Measurements from ENCODE around the gene RNF5. TPM values are rescaled to one million over a fixed set of nuclear protein-coding genes. Genes with fewer than 3 reads are reported as not detected.

The RNF5 gene
- polyA plus RNA-seq, 4 donors = 106 to 232 (median 162) TPM

- no peaks in the 10 kb centered on the region for H3K9me3 ChIP-seq (ENCODE audit: control insufficient read depth in 2 of 2, insufficient read depth in 1 of 2, low read depth in 1 of 2, low read length in 1 of 2)
- H3K27ac ChIP-seq (ENCODE audit: low read depth in 1 of 3, low read length in 2 of 3) = peak within 1 kb of the TSS in 1 of 3 donors; percentile 39
- FAIRE-seq (no peak), DNase-seq (no peak)
- no peak within 1 kb of the TSS for H3K4me3 ChIP-seq (ENCODE audit: low read depth in 1 of 3, low read length in 3 of 3)
- WGBS, 3 donors = 54 to 72% (median 69%) methylated on average over 20 of the region's 20 CpGs
- no peaks in the 10 kb centered on the region for H3K4me1 ChIP-seq (ENCODE audit: control insufficient read depth in 3 of 3, insufficient read depth in 2 of 3, low read depth in 1 of 3, low read length in 2 of 3)
- peaks cover 0 to 1% (median 0%) of the 10 kb centered on the region in 3 donors for H3K27me3 ChIP-seq (ENCODE audit: control insufficient read depth in 3 of 3, insufficient read depth in 3 of 3, low read length in 3 of 3)
- H3K36me3 ChIP-seq (ENCODE audit: control insufficient read depth in 3 of 3, insufficient read depth in 2 of 3, low read depth in 1 of 3, low read length in 3 of 3) = no peaks in the 10 kb centered on the region
Observed at GRCh38 chr6:32223258-32224235, 45.3 kb downstream of the RNF5 start, which contains the start of gene NOTCH4. TSS of gene NOTCH4 (minus strand) at chr6:32224067. CDS start at chr6:32223928, 139 bp downstream.

DNA sequence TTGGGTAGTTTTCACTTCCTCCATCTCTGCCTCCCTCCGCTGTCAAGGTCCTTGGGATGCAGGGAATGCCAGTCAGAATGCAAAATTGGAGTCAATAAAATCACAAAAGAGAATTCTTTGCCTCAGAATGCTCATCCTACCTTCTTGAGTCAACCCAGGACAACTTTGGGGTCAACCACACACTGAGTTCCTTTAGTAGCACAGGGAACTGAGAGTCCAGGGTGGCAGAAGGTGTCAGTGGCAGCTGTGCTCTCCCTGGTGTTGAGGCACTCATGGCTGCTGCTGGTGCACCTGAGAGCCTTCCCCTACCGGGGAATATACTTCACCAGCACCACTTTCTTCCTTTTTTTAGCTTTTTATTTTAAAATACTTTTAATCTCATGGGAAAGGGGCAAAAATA, 46.5 kb downstream of the RNF5 start:
- Histone ChIP-seq H3K36me3 (ENCODE audit: control insufficient read depth in 3 of 3, insufficient read depth in 2 of 3, low read depth in 1 of 3, low read length in 3 of 3) (no peaks in the 10 kb centered on the region), H3K4me3 (ENCODE audit: low read depth in 1 of 3, low read length in 3 of 3) (no peak overlapping the region), H3K27me3 (ENCODE audit: control insufficient read depth in 3 of 3, insufficient read depth in 3 of 3, low read length in 3 of 3) (no peaks in the 10 kb centered on the region), H3K9me3 (ENCODE audit: control insufficient read depth in 2 of 2, insufficient read depth in 1 of 2, low read depth in 1 of 2, low read length in 1 of 2) (no peaks in the 10 kb centered on the region), H3K27ac (ENCODE audit: low read depth in 1 of 3, low read length in 2 of 3) (no peak overlapping the region), H3K4me1 (ENCODE audit: control insufficient read depth in 3 of 3, insufficient read depth in 2 of 3, low read depth in 1 of 3, low read length in 2 of 3) (no peaks in the 10 kb centered on the region)
- WGBS, 3 donors = 73 to 85% (median 75%) methylated on average over 2 of the region's 2 CpGs
- FAIRE-seq (no peak), DNase-seq (no peak)

DNA sequence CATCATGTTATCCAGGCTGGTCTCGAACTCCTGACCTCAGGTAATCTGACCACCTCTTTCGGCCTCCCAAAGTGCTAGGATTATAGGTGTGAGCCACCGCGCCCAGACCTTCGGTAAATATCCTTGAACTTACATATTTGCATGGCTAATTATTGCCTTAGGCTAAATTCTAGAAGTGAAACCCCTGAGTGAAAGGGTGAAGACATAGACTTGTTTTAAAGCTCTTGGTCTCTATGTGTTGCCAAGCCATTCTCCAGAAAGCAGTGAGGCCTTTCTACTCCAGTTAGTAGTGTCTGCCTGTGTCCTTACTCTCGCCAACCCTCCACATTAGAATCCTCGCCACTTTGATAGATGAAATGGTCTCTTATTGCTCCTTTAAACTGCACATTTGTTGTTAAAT, 48.2 kb downstream of the RNF5 start:
- FAIRE-seq = no peak
- Histone ChIP-seq H3K27ac (ENCODE audit: low read depth in 1 of 3, low read length in 2 of 3) (no peak overlapping the region), H3K27me3 (ENCODE audit: control insufficient read depth in 3 of 3, insufficient read depth in 3 of 3, low read length in 3 of 3) (no peaks in the 10 kb centered on the region), H3K36me3 (ENCODE audit: control insufficient read depth in 3 of 3, insufficient read depth in 2 of 3, low read depth in 1 of 3, low read length in 3 of 3) (no peaks in the 10 kb centered on the region), H3K4me3 (ENCODE audit: low read depth in 1 of 3, low read length in 3 of 3) (no peak overlapping the region), H3K4me1 (ENCODE audit: control insufficient read depth in 3 of 3, insufficient read depth in 2 of 3, low read depth in 1 of 3, low read length in 2 of 3) (no peaks in the 10 kb centered on the region), H3K9me3 (ENCODE audit: control insufficient read depth in 2 of 2, insufficient read depth in 1 of 2, low read depth in 1 of 2, low read length in 1 of 2) (no peaks in the 10 kb centered on the region)
- DNase-seq = no peak
- WGBS, 3 donors = 87 to 90% (median 87%) methylated on average over 7 of the region's 7 CpGs

Other genes with a start within 250 kb of the RNF5 start
- gene CFB, start 232.3 kb upstream of the RNF5 start, polyA plus RNA-seq = 100 to 1,000 TPM in 1 of 4 donors, 10 to 100 TPM in 3; 38.7 to 141 (median 80.6) TPM
- 10 to 100 TPM; 55.6 to 77.1 (median 59.1) TPM for gene NELFE, start 219.4 kb upstream of the RNF5 start, polyA plus RNA-seq
- gene SKIC2, start 219.2 kb upstream of the RNF5 start, polyA plus RNA-seq = 100 to 1,000 TPM in 2 of 4 donors, 10 to 100 TPM in 2; 51.4 to 171 (median 85.7) TPM
- 10 to 100 TPM; 14.1 to 16.8 (median 16.0) TPM for gene DXO, start 206.3 kb upstream of the RNF5 start, polyA plus RNA-seq
- 10 to 100 TPM in 3 of 4 donors, 1 to 10 TPM in 1; 4.0 to 64.7 (median 26.1) TPM for gene C4A, start 196.3 kb upstream of the RNF5 start, polyA plus RNA-seq
- 10 to 100 TPM in 3 of 4 donors, 1 to 10 TPM in 1; 9.6 to 87.6 (median 26.6) TPM for gene C4B, start 163.6 kb upstream of the RNF5 start, polyA plus RNA-seq
- 1 to 10 TPM in 2 of 4 donors, under 1 TPM in 2; 0.18 to 3.4 (median 0.98) TPM for gene CYP21A2, start 140.0 kb upstream of the RNF5 start, polyA plus RNA-seq
- 10 to 100 TPM in 1 of 4 donors, 1 to 10 TPM in 3; 1.8 to 38.7 (median 4.5) TPM for gene TNXB, start 69.1 kb upstream of the RNF5 start, polyA plus RNA-seq
- 10 to 100 TPM; 15.4 to 89.5 (median 45.8) TPM for gene ATF6B, start 50.2 kb upstream of the RNF5 start, polyA plus RNA-seq
- gene FKBPL, start 48.1 kb upstream of the RNF5 start, polyA plus RNA-seq = 1 to 10 TPM; 4.6 to 9.7 (median 7.5) TPM
- gene PRRT1, start 26.5 kb upstream of the RNF5 start, polyA plus RNA-seq = 1 to 10 TPM in 3 of 4 donors, not detected in 1; 1.4 to 4.7 (median 4.6) TPM
- gene PPT2, start 24.3 kb upstream of the RNF5 start, polyA plus RNA-seq = 10 to 100 TPM in 2 of 4 donors, 1 to 10 TPM in 2; 3.1 to 26.5 (median 10.3) TPM
- 10 to 100 TPM in 3 of 4 donors, 1 to 10 TPM in 1; 7.8 to 21.9 (median 12.8) TPM for gene EGFL8, start 13.8 kb upstream of the RNF5 start, polyA plus RNA-seq
- 100 to 1,000 TPM in 1 of 4 donors, 10 to 100 TPM in 3; 41.9 to 112 (median 63.2) TPM for gene AGPAT1, start 2.3 kb upstream of the RNF5 start, polyA plus RNA-seq
- 10 to 100 TPM in 2 of 4 donors, 1 to 10 TPM in 2; 3.0 to 12.1 (median 9.2) TPM for gene AGER, start 5.8 kb downstream of the RNF5 start, polyA plus RNA-seq
- gene PBX2, start 11.8 kb downstream of the RNF5 start, polyA plus RNA-seq = 100 to 1,000 TPM in 1 of 4 donors, 10 to 100 TPM in 3; 17.6 to 119 (median 29.9) TPM
- 10 to 100 TPM in 3 of 4 donors, 1 to 10 TPM in 1; 6.0 to 31.3 (median 14.0) TPM for gene GPSM3, start 14.2 kb downstream of the RNF5 start, polyA plus RNA-seq
- 10 to 100 TPM in 1 of 4 donors, 1 to 10 TPM in 3; 1.1 to 15.2 (median 4.6) TPM for gene NOTCH4, start 45.7 kb downstream of the RNF5 start, polyA plus RNA-seq
- not detected for gene TSBP1, start 193.5 kb downstream of the RNF5 start, polyA plus RNA-seq
- gene BTNL2, start 228.8 kb downstream of the RNF5 start, polyA plus RNA-seq = under 1 TPM in 2 of 4 donors, not detected in 2; 0.30 to 0.58 TPM